GM12874 (cell line): ENCODE data around the gene DPEP1.

ENCODE experiments used
- TF ChIP-seq, protein P1 (sequence below): IDR thresholded peaks from 2 replicates; pipeline ENCODE4 v1.5.1; 2011; ENCODE audit warnings: low read depth, mild to moderate bottlenecking, control low read depth, low read length, moderate library complexity; ENCODE audit not compliant: insufficient read depth

Gene DPEP1

GRCh38 chr16:89605186-89605970 is 8.1 kb upstream of the DPEP1 start:
- TF ChIP-seq, protein P1, sequence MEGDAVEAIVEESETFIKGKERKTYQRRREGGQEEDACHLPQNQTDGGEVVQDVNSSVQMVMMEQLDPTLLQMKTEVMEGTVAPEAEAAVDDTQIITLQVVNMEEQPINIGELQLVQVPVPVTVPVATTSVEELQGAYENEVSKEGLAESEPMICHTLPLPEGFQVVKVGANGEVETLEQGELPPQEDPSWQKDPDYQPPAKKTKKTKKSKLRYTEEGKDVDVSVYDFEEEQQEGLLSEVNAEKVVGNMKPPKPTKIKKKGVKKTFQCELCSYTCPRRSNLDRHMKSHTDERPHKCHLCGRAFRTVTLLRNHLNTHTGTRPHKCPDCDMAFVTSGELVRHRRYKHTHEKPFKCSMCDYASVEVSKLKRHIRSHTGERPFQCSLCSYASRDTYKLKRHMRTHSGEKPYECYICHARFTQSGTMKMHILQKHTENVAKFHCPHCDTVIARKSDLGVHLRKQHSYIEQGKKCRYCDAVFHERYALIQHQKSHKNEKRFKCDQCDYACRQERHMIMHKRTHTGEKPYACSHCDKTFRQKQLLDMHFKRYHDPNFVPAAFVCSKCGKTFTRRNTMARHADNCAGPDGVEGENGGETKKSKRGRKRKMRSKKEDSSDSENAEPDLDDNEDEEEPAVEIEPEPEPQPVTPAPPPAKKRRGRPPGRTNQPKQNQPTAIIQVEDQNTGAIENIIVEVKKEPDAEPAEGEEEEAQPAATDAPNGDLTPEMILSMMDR, result no peak

- TF ChIP-seq, protein P1, result no peak
Measured at GRCh38 chr16:89606006-89606405, 7.4 kb upstream of the DPEP1 start.

DNA sequence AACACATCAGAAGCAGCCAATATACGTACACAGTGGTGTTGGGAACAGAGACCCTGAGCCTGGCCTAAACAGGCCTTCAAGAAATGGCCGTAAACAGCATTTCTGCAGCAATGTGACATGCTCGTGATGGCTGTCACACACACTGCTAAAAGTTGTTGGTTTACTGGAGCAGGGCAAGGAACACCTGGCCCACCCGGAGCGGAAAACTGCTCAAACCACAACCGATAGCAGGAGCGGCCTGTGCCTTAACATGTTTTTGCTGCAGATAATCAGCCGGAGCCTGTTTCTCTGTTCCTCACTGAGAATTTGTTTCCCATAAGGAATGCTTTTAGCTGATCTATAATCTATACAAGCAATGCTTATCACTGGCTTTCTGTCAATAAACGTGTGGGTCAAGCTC is 6.0 kb upstream of the DPEP1 start:
- TF ChIP-seq, protein P1, result no peak

DNA sequence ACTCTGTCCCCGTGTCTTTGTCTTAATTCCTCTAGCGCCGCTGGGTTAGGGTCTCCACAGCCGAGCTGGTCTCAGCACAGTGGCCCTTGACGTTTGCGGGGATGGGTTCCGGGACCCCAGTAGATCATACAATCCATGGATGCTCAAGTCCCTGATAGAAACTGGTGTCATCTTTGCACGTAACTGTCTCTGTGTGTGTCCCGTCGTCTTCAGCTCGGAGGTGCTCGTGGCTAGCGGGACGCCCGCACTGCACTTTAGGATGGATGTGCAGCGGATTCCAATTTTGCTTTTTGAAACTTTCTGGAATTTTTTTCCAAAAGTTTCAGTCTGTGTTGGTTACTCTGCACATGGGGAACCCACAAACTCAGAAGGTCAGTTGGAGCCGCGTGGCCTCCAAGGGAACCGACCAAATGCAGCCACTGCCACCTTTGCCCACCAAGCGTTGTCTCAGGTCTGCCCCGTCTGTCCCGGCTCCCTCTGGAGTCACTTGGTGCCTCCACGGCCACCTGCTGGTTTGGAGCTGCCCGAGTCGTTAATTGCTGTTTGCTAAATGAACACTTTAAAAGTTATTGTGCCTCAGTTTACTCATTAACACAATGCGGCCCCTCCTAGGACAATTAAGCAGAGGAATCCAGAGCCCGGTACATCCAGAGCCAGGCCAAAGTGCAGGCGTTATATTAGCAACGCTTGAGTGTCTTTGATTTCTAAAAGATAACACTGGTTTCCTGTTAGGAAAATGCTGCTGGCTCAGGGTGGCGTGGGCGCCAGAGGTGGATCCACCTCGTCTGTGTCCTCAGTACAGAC is 5.3 kb upstream of the DPEP1 start:
- TF ChIP-seq, protein P1, result no peak

DNA sequence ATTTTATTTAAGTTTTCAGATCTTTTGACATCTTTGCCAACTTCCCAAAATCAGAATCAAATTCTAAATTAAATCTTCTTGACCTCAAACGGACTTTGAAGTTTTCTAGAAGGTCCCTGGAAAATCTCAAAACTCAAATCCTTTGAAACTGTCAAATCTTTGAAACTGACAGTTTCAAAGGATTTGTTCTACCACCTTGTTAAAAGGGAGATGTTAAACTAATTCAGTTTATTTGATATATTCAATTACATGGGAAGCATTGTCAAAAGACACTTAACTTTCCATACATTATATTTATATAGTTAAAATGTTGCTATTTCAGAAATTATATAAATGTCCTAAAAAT is 3.4 kb upstream of the DPEP1 start:
- TF ChIP-seq, protein P1, result no peak

DNA sequence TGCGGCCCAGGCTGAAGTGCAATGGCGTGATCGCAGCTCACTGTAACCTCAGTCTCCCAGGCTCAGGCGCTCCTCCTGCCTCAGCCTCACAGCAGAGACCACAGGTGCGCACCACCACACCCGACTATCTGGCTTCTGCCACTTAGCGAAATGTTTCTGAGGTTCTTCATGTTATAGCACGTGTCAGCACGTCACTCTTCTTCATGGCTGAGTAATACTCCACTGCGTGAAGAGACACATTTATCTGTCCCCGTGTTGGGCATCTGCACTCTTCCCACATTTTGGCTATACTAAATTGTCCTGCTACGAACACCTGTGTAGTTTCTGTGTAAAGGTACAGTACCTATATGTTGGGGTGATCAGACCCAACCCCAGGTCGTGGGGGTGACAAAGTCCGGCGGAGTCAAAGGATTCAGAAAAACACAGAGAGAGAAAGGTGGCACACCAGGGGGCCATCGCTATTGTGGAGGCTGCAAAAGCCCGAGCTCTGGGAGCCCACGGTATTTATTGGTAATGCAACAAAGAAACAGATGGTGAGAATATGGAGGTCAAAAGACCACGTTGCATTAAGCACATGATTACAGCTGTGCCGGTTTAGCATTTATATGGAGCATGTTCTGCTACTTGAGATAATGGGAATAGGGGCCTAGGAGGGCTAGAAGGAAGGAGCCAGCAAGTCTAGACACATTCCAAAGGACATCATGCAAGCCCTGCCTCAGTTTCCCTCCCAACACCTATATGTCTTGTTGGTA is 851 bp upstream of the DPEP1 start:
- TF ChIP-seq, protein P1, result no peak

DNA sequence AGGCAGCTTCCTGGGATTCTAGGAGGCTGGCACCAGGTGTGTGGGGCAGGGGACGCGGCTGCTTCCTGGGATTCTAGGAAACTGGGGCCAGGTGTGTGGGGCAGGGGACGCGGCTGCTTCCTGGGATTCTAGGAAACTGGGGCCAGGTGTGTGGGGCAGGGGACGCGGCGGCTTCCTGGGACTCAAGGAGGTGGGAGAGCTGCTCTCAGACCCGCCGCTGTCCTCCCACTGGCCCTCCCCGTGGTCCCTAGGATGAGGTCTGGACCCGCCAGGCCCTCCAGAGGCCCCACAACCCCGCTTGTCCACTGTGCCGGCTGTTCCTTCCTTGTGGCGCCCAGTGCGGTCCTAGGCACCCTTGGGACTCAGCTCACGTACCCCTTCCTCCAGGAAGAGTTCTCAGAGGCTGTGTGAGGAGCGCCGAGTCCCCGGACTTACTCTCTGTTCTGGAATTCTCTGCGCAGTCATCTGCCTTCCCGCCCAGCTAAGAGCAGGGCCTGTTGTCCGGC is 565 bp downstream of the DPEP1 start:
- TF ChIP-seq, protein P1, result no peak
